SU-DHL-6 (cell line): ENCODE measurements around the gene MED26.

ENCODE experiments used
- EZH2phosphoT487 ChIP-seq: fragments of 200-600 bp; sonication (generic), shearing (Covaris generic); conservative IDR thresholded peaks from 2 replicates; pipeline ENCODE4 v1.6.1; 2018; ENCODE audit warnings: mild to moderate bottlenecking, antibody characterized with exemption, low read length, moderate library complexity, mixed read lengths
- TF ChIP-seq, protein P1 (sequence below): fragments of 200-600 bp; sonication (generic); IDR thresholded peaks from one replicate; pipeline ENCODE4 v1.5.1; 2017; ENCODE audit warnings: antibody characterized with exemption, mild to moderate bottlenecking, low read length, moderate library complexity; ENCODE audit not compliant: insufficient read depth, poor library complexity, severe bottlenecking

DNA sequence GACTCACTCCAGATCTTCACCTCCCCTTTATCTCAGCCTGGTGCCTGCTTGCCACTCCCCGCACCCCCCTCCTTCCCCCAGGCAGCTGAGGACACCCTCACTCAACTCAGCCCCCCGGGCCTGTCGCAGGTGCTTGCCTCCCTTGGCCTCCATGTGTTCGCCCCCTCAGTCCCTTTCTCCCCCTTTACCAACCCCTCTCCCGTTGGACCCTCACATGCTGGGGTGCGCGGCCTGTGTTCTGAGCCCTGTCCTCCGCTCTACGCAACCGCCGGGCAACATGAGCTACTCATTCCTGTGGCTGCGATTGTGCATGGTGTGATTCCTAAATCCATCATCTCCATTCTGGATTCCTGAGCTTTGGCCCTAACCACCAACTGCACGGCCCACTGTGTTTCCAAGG lies 90.9 kb downstream of the MED26 start:
- TF ChIP-seq, protein P1, sequence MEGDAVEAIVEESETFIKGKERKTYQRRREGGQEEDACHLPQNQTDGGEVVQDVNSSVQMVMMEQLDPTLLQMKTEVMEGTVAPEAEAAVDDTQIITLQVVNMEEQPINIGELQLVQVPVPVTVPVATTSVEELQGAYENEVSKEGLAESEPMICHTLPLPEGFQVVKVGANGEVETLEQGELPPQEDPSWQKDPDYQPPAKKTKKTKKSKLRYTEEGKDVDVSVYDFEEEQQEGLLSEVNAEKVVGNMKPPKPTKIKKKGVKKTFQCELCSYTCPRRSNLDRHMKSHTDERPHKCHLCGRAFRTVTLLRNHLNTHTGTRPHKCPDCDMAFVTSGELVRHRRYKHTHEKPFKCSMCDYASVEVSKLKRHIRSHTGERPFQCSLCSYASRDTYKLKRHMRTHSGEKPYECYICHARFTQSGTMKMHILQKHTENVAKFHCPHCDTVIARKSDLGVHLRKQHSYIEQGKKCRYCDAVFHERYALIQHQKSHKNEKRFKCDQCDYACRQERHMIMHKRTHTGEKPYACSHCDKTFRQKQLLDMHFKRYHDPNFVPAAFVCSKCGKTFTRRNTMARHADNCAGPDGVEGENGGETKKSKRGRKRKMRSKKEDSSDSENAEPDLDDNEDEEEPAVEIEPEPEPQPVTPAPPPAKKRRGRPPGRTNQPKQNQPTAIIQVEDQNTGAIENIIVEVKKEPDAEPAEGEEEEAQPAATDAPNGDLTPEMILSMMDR = no peak
- no peak for TF ChIP-seq EZH2phosphoT487
